HL-60 (cell line): ENCODE results near the gene AHSP.

Experiments
- CTCF ChIP-seq: IDR thresholded peaks from one replicate; pipeline ENCODE4 v1.5.1; 2011; ENCODE audit warnings: low read length, control low read depth, inconsistent platforms; ENCODE audit not compliant: insufficient read depth
- GABPA ChIP-seq: IDR thresholded peaks from 2 replicates; pipeline ENCODE4 v1.6.1; 2012; ENCODE audit warnings: low read depth
- POLR2AphosphoS5 ChIP-seq: IDR thresholded peaks from 2 replicates; pipeline ENCODE4 v1.6.1; 2012; ENCODE audit warnings: low read depth
- REST ChIP-seq: IDR thresholded peaks from 2 replicates; pipeline ENCODE4 v1.6.1; 2012; ENCODE audit warnings: low read depth; ENCODE audit not compliant: insufficient replicate concordance

DNA sequence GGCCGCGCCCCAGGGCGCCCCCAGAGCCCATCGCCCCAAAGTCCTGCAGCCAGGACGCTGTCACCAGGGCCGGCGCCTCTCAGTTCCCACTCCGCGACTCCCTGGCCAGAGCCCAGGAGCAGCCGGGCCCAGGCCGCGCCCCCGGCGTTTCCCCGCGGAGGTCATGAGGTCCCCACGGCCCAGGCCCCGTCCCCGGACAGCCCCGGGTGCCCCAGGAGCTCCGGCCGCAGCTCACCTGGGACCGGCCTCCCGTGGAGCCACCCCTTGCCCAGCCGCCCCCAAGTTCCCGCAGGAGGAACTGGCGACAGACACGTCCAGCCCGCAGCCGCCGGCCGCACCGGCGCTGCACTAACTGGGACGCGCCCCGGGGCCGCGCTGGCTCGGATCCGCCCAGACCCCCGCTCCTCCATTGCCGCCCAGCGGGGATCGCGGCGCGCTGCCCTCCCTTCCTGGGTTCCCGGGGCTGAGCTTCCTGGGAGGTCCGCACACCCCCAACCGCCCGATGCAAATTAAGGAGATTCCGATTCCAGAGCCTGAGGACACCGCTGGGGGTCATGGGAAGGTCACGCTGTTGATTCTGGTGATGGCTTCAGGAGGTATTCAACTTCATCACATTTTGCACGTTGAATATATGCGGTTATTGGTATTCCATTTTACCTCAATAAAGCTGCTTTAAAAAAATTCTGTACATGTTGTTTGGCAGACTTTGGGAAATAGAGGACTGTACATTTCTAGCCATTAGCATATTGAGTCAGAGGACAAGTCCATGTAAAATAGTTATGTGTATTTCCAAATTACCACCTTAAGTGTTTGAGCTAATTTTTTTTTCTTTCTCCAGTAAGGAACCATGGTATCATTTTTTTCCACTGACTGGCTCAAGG is 9.9 kb downstream of the AHSP start:
- TF ChIP-seq CTCF (no peak), REST (no peak), GABPA (no peak), POLR2AphosphoS5 (no peak)
